NCI-H69 (cell line): ENCODE measurements around the gene MORN5.

Experiments used
- DNase-seq: peaks from one replicate; lab custom pipeline; 2025; lab: John Stamatoyannopoulos, UW

MORN5 gene

GRCh38 chr9:122228568-122229484, 69.1 kb downstream of the MORN5 start, which contains the start of gene LHX6:
Gene LHX6, minus strand, starts transcription at chr9:122228957. Its CDS starts 217 bp downstream, at chr9:122228740.
- peak; percentile 52 for DNase-seq

GRCh38 chr9:122229485-122229837, 69.8 kb downstream of the MORN5 start:
- DNase-seq: no peak

- DNase-seq: no peak
These were observed 73.1 kb downstream of the MORN5 start for GRCh38 chr9:122232796-122233306.

GRCh38 chr9:122234022-122234748, 74.5 kb downstream of the MORN5 start:
- no peak for DNase-seq

GRCh38 chr9:122236681-122237080, 77.0 kb downstream of the MORN5 start:
- DNase-seq: no peak

- DNase-seq: no peak
These were observed 80.0 kb downstream of the MORN5 start for GRCh38 chr9:122239722-122240121.

GRCh38 chr9:122244349-122244748, 84.6 kb downstream of the MORN5 start:
- no peak for DNase-seq

GRCh38 chr9:122246666-122247065, 87.0 kb downstream of the MORN5 start:
- DNase-seq: no peak

- DNase-seq: no peak
These were observed 88.7 kb downstream of the MORN5 start for GRCh38 chr9:122248448-122248865.
